ENCODE data around the gene AMBP. TPM values are rescaled to one million over a fixed set of nuclear protein-coding genes. Genes with fewer than 3 reads are reported as not detected.

The AMBP gene
- total and polyA plus RNA-seq, 2 of the 13 experiments (the other 11 are each of a cell fraction or from before 2014, with no cell fraction given), result 1,510 to 2,580 TPM

GRCh38 chr9:114082017-114082762 lies 4.1 kb upstream of the AMBP start (continued):
- TF ChIP-seq ZNF180 (CRISPR knock-in tag; IDR thresholded peaks at IDR 0.05; ENCODE audit: borderline replicate concordance, low read depth) (no peak), JDP2 (CRISPR knock-in tag; IDR thresholded peaks at IDR 0.05; ENCODE audit: borderline replicate concordance) (no peak), PHF8 (CRISPR knock-in tag; IDR thresholded peaks at IDR 0.05) (peak; percentile 42), KLF13 (CRISPR knock-in tag; IDR thresholded peaks at IDR 0.05) (no peak), KAT7 (CRISPR knock-in tag; IDR thresholded peaks at IDR 0.05; ENCODE audit: borderline replicate concordance) (peak; percentile 82), CREBL2 (CRISPR knock-in tag; IDR thresholded peaks at IDR 0.05; ENCODE audit: borderline replicate concordance) (0 out of 2 replicates have a peak, but pooled peaks have one; percentile 31), RFXANK (CRISPR knock-in tag; IDR thresholded peaks at IDR 0.05) (0 out of 2 replicates have a peak, but pooled peaks have one; percentile 43), ZNF780A (CRISPR knock-in tag; IDR thresholded peaks at IDR 0.05) (no peak), ZNF276 (CRISPR knock-in tag; IDR thresholded peaks at IDR 0.05; ENCODE audit: low read depth) (no peak; the same call in 1 of the 2 replicates), PLRG1 (conservative IDR thresholded peaks at IDR 0.05) (no peak), DBP (CRISPR knock-in tag; IDR thresholded peaks at IDR 0.05; ENCODE audit: not compliant biosample characterization) (no peak), ZNF790 (CRISPR knock-in tag; IDR thresholded peaks at IDR 0.05; ENCODE audit: borderline replicate concordance) (no peak), ZNF446 (CRISPR knock-in tag; IDR thresholded peaks at IDR 0.05) (no peak), GTF3A (CRISPR knock-in tag; conservative IDR thresholded peaks at IDR 0.05) (no peak), ZNF546 (CRISPR knock-in tag; conservative IDR thresholded peaks at IDR 0.05) (peak; percentile 52; the same call in 1 of the 2 replicates), NCOA2 (CRISPR knock-in tag; IDR thresholded peaks at IDR 0.05) (peak; percentile 82), SNRNP70 (IDR thresholded peaks at IDR 0.05; ENCODE audit: low read depth, low read length) (no peak), ZNF549 (CRISPR knock-in tag; IDR thresholded peaks at IDR 0.05) (no peak), SIN3A (IDR thresholded peaks at IDR 0.05; ENCODE audit: borderline replicate concordance, low read depth, low read length) (peak; percentile 60; the same call in 1 of the 2 replicates), ZNF274 (CRISPR knock-in tag; IDR thresholded peaks at IDR 0.05) (peak; percentile 87; the same call in 1 of the 2 replicates), ZMAT5 (CRISPR knock-in tag; IDR thresholded peaks at IDR 0.05; ENCODE audit: borderline replicate concordance, low read depth) (no peak), ARHGAP35 (CRISPR knock-in tag; IDR thresholded peaks at IDR 0.05; ENCODE audit: borderline replicate concordance) (no peak), ZNF737 (CRISPR knock-in tag; IDR thresholded peaks at IDR 0.05; ENCODE audit: borderline replicate concordance) (no peak), NFYC (CRISPR knock-in tag; IDR thresholded peaks at IDR 0.05) (peak; percentile 67), RORA (CRISPR knock-in tag; IDR thresholded peaks at IDR 0.05) (no peak), ATF3 (CRISPR knock-in tag; IDR thresholded peaks at IDR 0.05) (no peak), ZNF557 (CRISPR knock-in tag; IDR thresholded peaks at IDR 0.05) (no peak; the same call in 1 of the 2 replicates)
